HG02884 (cell line): ENCODE data around the gene PTK7.

ENCODE experiments used
- ATAC-seq: cut with Tn5 transposase; IDR thresholded peaks from one replicate; pipeline ENCODE4 v1.9.1; 2021; ENCODE audit warnings: mild to moderate bottlenecking, moderate library complexity; ENCODE audit not compliant: unreplicated experiment

Gene PTK7

DNA sequence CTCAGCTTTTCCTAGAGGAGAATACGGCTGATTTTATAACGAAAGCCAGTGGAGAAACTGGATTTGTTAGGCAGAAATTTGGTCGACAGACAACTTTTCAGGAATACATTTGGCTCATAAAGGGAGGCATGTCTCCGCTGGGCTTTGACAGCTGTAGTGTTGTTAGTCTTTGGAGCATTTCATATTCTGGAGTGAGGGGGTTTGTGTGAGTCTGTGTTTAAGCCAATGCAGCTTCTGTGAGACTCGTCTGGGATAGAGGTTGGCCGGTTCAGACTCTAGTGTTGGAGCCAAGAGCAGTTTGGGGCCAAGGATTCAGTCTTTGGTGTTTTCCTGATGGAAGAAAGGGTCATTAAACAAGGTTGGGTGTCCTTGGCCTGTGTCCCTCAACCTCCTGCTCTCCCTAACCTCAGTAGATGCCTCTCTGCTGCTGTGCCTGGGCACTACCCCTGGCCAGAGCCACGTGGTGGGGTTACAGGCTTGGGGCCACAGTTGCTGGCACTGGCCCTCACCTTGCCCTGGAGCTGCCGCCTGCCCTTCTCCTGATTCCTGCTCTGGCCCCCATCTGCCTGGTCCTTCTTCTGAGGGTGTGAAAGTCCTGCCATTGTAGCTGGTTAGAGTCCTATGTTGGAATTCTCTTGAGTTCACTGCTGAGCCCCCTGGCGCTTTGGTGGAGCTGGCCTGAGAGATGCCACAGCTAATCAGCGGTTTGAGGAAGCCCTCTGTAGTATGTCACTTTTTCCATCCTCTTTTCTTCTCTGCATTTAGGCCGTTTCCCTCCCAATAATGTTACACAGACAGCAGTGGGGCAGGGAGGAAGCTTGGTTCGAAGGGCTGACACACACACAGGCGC is 6.9 kb downstream of the PTK7 start:
- no peak for ATAC-seq

DNA sequence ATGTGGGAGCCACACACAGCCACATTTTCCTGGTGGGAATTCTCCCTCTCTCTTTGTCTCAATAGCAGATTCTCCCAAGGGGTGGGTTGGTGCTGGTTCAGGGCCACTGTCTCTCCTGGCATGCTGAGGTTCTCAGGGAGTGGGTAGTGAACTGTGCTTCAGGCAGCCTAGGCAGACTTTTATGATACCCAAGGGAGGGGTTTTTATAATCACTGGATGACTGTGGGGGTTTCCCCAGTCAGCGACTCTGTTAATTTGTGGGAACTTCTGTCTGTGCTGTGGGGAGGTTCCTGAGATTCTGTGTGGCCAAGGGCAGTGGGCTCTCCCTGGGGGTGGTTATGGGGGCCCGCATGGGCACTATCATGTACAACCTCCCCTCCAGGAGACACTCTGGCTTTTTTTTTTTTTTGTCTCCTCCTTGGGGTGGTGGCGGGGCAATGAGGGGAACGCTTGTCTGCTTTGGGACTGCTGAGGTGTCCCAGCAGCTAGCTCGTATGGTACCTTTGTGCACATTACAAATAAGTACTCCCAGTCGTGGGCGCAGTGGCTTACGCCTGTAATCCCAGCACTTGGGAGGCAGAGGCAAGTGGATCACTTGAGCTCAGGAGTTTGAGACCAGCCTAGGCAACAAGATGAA is 10.0 kb downstream of the PTK7 start:
- no peak for ATAC-seq

DNA sequence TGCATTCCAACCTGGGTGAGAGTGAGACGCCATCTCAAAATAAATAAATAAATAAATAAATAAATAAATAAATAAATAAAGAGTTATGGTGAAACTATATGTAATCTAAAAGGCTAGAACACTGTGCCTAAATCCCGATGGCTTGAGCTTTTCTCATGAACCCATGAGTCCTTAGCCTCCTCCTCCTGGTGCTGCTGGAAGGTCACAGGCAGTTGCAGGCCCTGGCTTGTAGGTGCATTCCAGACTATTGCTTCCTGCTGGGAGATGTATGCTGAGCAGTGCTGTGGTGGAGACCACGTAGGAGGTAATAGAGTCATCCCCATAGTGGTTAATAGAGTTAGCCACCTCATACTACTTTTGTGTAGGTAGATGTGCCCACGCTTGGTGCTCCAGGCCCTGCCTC is 12.5 kb downstream of the PTK7 start:
- ATAC-seq, result no peak

DNA sequence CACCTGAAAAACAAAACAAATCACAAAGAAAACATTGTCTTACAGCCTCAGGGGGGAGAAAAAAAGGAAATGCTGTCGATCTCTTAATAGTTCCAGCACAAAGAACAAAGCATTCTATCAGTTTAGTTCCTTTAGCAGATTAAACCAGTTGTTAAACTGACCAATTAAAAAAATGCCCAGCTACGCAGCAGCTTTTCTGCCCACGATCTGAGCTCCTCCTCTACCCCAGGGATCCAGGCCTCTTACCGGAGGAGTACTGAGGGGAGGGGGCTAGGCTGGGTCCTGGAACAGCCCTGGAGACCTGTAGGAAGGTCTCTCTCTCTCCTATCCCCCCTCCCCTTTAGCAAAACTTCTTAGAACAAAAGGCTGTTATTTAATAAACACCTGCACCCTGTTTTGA is 13.4 kb downstream of the PTK7 start:
- no peak for ATAC-seq

DNA sequence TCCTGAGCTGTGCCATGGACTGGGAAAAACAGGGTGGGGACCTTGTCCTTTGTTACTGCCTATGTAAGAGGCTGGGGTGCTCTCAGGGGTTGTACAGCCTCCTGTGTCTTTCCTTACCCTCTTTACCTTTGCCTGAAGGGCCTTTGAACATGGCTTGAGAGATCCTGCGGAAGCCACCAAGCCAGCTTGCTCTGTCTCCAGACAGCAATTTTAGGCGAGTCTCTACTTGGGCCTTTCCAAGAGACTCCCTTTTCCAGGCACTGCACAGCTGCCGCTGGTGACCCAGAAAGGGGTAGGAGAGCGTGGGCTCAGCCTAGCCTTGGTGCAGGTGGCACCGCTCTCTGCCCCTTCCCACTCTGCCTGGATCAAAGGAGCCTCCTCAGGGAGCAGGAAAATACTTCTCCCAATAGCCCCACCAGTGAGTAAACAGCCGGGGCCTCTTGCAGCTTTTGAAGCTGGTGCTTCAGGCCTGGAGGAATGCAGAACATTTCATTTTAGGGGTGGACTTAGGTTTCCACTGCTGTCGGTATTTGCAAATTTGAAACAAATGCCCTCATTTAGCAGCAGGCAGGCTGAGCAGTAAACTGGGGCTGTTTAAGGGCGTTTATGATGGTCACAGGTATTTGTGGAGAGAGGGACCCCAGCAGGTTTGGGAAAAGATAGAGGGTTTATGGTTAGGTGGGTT is 13.9 kb downstream of the PTK7 start:
- ATAC-seq, result no peak

DNA sequence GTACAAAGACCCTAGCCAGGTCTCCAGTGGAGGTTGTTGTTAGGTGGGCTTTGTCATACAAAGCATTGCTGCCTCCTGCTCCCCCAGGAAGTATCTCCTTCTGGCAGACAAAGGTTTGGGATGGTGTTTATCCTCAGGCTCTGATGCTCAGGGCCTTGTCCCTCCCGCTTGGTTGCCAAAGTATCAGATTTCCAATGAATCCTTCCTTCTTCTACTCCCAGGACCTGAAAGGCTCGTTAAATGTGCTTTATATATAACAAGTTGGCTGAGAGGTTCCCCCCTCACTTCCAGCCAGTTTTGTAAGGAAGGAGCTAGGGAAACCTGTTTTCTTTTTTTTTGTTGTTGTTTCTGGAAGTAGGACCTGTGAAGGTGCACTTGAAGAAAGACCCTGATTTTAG is 14.4 kb downstream of the PTK7 start:
- no peak for ATAC-seq

DNA sequence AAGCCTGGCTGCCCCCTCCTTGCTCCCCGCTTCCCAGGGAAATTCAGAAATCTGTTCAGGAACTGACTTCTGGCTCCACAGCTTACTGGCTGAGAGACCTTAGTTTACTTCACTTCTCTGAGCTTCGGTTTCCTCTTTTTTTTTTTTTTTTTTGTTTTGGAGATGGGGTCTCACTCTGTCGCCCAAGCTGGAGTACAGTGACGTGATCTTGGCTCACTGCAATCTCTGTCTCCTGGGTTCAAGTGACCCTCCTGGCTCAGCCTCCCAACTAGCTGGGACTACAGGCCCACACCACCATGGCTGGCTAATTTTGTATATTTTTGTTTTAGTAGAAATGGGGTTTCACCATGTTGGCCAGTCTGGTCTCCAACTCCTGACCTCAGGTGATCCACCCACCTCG is 14.9 kb downstream of the PTK7 start:
- no peak for ATAC-seq

DNA sequence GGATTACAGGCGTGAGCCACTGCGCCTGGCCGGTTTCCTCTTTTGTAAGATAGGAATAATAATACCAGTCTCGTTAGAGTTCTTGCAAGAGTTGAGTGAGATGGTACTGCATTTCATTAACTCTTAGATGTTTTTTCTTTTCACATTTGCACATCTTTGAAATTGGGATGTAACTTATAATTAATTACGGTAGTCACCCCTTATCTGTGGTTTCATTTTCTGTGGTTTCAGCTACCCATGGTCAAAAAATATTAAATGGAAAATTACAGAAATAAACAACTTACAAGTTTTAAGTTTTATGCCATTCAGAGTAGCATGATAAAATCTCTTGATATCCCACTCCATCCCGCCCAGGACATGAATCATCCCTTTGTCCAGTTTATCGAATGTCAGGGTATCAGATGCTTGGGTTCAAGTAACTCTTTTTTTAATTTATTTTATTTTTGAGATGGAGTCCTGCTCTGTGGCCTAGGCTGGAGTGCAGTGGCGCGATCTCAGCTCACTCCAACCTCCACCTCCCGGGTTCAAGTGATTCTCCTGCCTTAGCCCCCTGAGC is 15.4 kb downstream of the PTK7 start:
- no peak for ATAC-seq

DNA sequence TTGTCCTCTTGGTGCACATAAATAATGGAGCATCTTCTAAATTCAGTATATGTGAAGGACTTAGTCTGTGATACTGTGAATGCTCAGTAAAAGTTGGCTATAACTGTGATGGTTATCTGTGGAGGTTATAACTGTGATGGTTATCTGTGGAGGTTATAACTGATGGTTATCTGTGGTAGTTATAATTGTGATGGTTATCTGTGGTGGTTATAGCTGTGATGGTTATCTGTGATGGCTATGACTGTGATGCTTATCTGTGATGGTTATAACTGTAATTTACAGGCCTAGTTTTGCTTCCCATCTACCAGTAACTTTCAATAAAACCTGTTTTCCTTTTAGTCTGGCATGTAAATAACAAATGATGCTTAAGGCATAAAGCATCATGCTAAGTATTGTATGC is 16.5 kb downstream of the PTK7 start:
- ATAC-seq, result no peak

DNA sequence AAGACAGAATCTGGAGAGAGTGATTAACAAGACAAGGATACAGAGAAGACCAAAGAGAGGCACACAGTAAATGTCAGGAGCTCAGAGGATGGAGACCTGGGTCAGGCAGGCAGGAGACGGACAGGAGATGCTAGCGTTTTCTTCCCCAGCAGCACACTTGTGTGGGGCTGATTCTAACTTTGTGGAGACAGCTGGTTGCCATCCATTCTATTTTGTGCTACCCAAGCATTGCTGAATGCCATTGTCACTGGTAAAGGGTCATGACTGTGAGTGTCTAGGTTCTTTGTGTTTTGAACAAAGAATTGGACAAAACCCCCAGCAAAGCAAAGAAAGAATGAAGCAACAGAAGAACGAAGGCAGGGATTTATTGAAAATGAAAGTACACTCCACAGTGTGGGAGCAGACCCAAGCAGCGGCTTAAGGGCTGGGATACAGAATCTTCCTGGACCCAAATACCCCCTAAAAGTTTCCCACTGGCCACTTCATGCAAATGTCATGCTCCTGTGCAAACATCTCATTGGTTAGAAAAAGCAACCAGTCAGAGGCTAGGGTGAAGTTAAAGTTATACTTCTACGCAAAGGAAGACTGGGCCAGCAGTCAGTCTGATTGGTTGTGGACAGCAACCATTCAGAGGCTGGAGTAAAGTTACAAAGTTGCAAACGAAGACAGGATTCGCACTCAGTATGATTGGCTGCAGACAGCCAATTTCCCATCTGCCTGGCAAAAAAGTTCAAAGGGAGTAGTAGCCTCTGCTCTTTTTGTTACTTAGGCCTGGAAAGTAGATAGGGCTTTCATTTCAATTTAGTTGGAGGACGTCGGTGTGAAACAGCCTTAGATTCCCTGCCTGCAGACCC is 17.5 kb downstream of the PTK7 start:
- ATAC-seq, result no peak

DNA sequence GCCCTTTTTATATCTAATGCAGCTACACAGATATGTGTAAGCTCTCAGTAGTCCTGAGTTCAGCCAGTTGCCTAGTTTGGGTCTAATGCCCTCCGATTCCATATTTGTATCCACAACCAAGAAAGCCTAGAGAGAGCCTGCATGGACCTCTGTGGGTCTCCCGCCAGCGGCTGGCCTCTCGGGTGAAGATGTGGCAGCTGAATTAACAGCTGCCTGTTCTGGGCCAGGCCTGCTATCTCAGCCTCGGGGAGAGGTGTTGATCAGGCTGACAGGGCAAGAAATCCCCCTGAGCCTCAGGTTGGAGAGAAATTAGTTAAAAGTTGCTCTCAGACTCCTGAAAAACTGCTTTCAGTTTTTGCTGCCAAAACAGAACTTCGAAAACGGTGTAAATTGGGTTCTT is 19.8 kb downstream of the PTK7 start:
- ATAC-seq, result no peak

DNA sequence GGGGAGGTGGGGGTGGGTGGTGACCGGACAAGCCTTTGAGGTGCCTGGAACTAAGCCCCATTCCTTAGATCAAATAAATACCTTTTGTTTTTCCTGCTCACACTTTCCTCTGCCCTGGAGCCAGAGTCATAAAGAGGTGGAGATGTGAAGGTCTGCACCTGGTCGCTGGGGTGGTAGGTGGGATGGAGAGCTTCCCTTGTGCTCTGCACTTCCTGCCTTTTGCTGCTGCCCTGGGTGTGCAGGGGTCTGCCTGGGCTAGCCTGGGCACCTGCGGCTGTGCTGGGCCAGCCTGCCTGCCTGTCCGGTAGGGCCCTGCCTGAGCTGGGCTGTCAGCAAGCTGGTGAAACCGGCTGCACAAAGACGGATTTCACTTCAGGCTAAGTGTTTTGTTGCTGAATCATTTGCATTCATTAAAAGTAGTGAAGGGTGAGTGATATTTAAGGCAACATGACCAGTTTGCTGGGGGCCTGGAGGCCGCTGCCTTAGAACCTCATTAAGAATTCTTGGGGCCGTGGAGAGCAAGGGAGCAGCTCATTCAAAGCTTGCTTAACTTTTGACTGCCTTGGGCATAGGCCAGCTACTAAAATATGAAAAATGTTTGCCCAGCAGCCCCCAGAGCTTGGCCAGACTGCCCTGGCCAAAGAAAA is 20.5 kb downstream of the PTK7 start:
- ATAC-seq, result no peak

DNA sequence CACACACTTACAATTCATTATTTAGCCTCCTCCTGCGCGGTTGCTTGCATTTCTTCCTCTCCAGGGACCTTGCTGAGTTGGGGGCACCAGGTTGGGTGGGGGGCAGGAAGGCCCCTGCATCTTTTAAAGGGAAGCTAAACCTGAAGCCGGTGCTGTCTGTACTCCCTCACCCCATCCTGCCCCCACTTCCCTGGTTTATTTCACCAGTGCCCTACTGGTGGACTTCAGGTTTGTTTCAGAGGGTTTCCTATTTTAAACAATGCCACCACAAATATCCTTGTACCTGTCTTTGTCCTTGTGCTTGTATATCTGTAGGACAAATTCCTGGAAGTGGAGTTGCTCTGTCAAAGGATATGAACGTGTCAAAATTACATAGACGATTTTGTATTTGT is 21.0 kb downstream of the PTK7 start:
- no peak for ATAC-seq

DNA sequence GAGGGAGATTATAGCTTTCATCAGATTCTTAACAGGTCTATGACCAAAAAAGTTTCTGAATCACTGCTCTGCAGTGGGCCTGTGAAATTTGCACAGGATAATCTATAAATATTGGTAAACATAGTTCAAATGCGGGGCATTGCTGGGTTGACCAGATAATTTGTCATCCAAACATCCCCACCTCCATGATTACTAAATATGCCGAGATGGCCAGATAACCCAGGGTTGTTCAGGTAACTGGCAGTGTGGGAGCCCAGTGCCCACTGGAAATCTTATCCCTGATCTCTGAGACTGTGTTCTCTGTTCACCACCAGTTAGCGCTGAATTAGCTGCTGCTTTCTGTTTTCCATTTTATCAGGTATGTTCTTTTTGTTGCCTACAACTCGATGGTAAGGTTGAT is 21.4 kb downstream of the PTK7 start:
- no peak for ATAC-seq

DNA sequence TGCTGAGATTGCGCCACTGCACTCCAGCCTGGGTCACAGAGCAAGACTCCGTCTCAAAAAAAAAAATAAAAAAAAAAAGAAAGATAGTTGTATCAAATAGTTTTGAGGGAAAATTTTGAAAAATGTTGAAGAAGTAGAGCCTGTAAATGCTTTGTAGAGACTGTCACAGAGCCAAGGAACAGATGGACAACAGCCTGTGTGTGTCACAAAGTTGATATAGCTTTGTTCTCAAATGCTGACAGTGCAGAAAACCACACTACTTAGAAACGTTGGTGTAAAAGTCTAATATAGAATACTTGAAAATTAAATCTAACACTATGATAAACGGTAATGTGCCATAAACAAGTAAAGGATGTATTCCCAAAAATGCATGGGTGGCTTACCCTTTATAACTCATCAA is 25.4 kb downstream of the PTK7 start:
- no peak for ATAC-seq

DNA sequence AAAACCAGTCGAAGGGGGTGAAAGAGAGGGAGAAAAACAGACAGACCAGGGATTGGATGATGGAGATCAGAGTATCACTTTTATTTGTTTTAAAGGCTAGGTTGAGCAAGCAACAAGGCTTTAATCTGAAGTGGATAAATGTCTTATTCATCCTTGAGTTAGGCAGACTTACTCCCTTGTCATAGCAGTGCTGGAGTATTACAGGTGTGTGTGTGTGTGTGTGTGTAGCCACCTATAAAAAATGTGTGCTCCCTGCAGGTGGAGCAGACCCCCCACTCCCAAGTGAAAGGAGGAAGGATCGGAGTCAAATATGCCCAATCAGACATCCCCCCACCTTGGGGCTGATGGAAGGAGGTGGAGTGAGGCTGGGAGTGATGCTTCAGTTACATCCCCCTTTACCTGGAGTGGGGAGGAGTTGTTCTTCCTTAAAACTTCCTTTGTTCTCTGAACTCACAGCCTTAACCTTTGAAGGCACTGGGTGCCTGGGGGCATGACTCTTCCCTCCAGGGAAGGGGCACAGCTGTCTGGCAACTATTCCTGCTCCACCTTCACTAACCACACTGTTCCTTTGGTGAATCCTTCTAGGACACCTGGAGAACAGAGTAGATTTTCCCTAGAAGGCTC is 27.3 kb downstream of the PTK7 start:
- ATAC-seq, result no peak

DNA sequence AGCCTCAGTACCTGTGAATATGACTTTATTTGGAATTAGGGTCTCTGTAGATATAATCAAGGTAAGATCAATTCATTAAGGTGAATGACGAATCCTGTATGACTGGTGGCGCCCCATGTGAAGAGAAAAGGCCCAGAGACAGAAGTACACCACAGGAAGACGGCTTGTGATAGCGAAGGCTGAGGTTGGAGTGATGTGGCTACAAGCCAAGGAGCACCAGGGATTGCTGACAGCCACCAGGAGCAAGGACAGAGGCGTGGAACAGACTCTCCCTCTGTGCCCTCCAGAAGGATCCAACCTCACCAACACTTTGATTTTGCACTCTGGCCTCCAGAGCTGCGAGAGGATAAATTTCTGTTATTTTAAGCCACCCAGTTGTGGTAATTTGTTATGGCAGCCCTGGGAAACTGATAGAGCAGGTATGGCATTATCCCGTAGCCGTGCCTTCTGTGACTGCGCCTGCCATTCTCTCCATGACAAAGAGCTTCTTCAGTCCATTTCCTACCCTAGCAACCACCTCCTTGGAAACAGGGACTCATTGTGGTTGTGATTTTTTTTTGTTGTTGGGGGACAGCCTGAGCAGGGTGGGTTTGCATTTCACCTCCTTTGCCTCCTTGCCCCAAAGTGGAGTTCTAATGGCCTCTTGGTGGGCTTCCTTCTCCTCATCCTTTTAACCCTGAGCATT is 29.6 kb downstream of the PTK7 start:
- no peak for ATAC-seq

DNA sequence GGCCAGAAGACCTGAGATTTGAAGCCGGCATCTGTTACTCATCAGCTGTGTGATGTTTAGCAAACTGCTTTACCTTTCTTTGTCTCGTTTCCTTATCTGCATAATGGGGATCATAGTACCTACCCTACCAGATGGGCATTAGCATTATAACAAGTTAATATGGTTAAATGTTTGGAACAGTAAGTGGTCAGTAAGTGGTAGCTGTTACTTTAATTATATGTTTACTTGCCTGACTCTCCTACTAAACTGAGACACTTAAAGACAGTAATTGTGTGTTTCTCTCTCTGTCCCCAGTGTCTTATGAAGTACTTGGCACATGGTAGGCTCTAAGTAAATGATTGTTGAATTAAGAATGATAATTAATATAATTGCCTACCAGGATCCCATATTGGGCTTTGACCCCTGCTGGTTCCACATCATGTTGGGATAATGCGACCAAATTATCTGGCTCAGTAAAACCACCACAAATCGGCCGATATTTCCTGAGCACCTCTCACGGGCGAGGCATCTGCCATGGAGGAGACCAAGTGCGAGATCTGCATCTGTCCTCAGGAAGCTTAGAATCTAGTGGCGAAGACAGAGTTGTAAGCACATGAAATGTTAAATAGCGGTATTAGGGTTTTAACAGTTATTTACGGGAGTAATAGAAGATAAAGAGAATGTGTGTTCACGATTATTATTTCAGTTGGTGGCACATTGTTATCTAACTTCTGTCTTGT is 31.4 kb downstream of the PTK7 start:
- ATAC-seq, result no peak
